ENCODE results near the gene SPATA6. TPM values are rescaled to one million over a fixed set of nuclear protein-coding genes. Genes with fewer than 3 reads are reported as not detected.

SPATA6 gene
- total RNA-seq, 4 donors from 2014 or later = 0.85 to 7.0 (median 3.2) TPM

DNA sequence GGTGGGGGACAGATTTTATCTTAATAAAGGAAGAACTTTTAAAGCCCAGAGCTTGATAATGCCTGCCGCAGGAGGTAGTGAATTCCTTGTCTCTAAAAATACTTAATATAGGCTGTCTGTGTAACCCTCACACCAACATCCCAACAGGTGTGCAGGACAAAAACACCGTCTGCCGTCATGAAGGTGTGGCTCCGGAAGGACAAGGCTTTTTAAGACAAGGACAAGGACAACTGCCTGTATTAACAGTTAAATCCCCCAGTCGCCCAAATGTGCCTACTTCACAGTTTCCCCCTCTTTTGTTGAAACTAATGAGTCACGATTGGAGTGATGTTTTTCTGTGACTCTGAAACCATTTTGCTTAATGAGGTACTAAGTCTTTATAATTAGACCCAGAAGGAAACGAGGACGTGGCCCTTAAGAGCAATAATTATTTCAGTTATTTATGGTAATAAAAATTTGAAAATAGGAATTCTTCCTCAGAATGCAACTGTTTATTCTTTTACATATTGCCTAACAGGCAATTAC is 27.3 kb upstream of the SPATA6 start:
- Histone ChIP-seq H3K27me3 (no peaks in the 10 kb centered on the region), H3K9me3 (no peaks in the 10 kb centered on the region), H3K4me3 (no peak overlapping the region), H3K27ac (no peak overlapping the region), H3K4me1 (no peaks in the 10 kb centered on the region), H3K36me3 (no peaks in the 10 kb centered on the region)
- TF ChIP-seq POLR2A (IDR thresholded peaks at IDR 0.05) = no peak
- TF ChIP-seq, protein P1, sequence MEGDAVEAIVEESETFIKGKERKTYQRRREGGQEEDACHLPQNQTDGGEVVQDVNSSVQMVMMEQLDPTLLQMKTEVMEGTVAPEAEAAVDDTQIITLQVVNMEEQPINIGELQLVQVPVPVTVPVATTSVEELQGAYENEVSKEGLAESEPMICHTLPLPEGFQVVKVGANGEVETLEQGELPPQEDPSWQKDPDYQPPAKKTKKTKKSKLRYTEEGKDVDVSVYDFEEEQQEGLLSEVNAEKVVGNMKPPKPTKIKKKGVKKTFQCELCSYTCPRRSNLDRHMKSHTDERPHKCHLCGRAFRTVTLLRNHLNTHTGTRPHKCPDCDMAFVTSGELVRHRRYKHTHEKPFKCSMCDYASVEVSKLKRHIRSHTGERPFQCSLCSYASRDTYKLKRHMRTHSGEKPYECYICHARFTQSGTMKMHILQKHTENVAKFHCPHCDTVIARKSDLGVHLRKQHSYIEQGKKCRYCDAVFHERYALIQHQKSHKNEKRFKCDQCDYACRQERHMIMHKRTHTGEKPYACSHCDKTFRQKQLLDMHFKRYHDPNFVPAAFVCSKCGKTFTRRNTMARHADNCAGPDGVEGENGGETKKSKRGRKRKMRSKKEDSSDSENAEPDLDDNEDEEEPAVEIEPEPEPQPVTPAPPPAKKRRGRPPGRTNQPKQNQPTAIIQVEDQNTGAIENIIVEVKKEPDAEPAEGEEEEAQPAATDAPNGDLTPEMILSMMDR (IDR thresholded peaks at IDR 0.05 in 4 of 5, conservative IDR thresholded peaks at IDR 0.05 in 1 of 5) = no peak
- DNase-seq (no peak), ATAC-seq (no peak)
- in situ Hi-C loops (cut with MboI; ENCODE audit: low sequenced_read_pairs in 4 of 4) (loop anchor here in 3 of 4 donors (10.0 to 25.0 kb wide), 2 partner anchors 387 to 394 kb away; no protein-coding TSS in a partner anchor), intact Hi-C loops (cut with DNase I; ENCODE audit: low total_unique reads) (no loop called here)

DNA sequence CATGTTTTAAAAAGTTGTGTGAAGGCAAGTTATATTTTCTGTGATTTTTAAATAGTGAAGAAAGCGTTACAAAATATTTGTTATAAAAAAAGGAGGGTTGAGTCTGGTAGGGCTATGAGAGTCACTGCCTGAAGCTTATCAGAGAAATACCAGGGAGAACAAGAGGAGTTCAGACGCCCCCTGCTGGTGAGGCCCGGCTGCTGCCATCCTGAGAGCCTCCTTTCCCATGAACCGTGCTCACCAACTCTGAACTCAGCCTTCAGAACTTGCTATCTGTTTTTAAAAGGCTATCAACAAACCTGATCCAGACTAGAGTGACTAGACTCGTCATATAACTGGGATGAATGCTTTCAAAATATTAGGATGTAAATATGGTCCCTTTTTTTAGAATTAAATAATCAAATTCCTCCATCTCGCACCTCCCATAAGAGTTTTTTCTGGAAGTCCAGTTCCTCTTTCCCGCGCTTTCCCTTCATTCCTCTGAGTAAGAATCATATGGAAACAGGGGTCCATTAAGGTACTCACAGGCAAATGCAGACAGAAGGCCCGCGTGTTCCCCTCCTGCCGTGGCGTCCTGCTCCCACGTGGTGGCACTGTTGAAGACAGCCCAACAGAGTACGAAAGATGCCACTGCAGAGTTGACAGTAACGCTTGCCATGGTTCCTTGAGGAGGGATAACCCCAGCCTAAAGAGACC is 26.2 kb upstream of the SPATA6 start:
- Histone ChIP-seq H3K27ac (no peak overlapping the region), H3K36me3 (no peaks in the 10 kb centered on the region), H3K4me1 (no peaks in the 10 kb centered on the region), H3K4me3 (no peak overlapping the region), H3K9me3 (no peaks in the 10 kb centered on the region), H3K27me3 (no peaks in the 10 kb centered on the region)
- intact Hi-C loops (cut with DNase I; ENCODE audit: low total_unique reads) = no loop called here
- in situ Hi-C loops (cut with MboI; ENCODE audit: low sequenced_read_pairs in 4 of 4) = loop anchor here in 3 of 4 donors (10.0 to 25.0 kb wide), 2 partner anchors 386 to 393 kb away; no protein-coding TSS in a partner anchor
- ATAC-seq (peak; percentile 73 to 91), DNase-seq (peak; percentile 53 to 59)
- TF ChIP-seq POLR2A (IDR thresholded peaks at IDR 0.05) = no peak
- TF ChIP-seq, protein P1 (IDR thresholded peaks at IDR 0.05 in 4 of 5, conservative IDR thresholded peaks at IDR 0.05 in 1 of 5) = peak; percentile 57 to 91 (median 77)

DNA sequence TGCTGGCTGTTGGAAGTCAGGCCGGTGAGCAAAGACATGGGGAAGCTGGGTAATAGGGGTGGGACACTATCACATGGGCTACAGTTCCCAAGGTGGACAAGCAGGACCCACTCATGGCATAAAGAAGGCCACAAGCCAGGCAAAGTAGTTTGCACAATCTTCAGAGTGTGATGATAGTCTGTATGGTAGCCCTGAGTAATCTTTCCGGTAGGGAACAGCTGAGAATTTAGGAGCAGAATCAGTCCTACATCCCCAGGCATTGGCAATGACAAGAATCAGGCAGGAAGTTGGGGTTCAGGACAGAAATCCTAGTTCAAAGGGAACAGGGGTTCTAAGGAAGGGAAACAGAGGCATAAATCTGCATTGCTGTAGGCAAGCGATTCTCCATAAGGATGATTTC is 23.9 kb upstream of the SPATA6 start:
- Histone ChIP-seq H3K9me3 (no peaks in the 10 kb centered on the region), H3K27me3 (no peaks in the 10 kb centered on the region), H3K27ac (no peak overlapping the region), H3K4me1 (no peaks in the 10 kb centered on the region), H3K4me3 (no peak overlapping the region), H3K36me3 (no peaks in the 10 kb centered on the region)
- ATAC-seq (no peak), DNase-seq (no peak)
- TF ChIP-seq POLR2A (IDR thresholded peaks at IDR 0.05) = no peak
- TF ChIP-seq, protein P1 (IDR thresholded peaks at IDR 0.05 in 4 of 5, conservative IDR thresholded peaks at IDR 0.05 in 1 of 5) = no peak
- in situ Hi-C loops (cut with MboI; ENCODE audit: low sequenced_read_pairs in 4 of 4) = loop anchor here in 3 of 4 donors (10.0 to 25.0 kb wide), 2 partner anchors 384 to 391 kb away; no protein-coding TSS in a partner anchor
- intact Hi-C loops (cut with DNase I; ENCODE audit: low total_unique reads) = no loop called here

DNA sequence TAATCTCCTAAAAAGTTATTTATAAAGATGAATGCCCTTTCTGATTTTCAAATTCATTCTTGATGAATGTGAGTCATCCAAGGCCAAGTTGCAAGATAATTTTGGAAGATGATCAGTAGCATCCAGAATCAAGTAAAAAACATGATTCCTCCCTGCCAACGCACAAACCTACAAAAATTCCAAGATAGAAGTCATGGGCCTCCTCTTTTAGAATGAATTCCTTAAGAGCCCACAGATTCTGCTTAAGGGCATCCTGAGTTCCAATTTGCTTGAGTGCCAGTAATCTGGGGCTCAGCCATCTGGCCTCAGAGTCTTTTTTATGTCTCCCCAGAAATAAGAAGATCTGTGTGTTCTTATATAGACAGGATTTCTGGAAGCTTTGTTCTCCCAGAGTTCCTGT is 23.2 kb upstream of the SPATA6 start:
- Histone ChIP-seq H3K4me1 (no peaks in the 10 kb centered on the region), H3K27ac (no peak overlapping the region), H3K36me3 (no peaks in the 10 kb centered on the region), H3K4me3 (no peak overlapping the region), H3K9me3 (no peaks in the 10 kb centered on the region), H3K27me3 (no peaks in the 10 kb centered on the region)
- no peak for TF ChIP-seq POLR2A (IDR thresholded peaks at IDR 0.05)
- TF ChIP-seq, protein P1 (IDR thresholded peaks at IDR 0.05 in 4 of 5, conservative IDR thresholded peaks at IDR 0.05 in 1 of 5) = no peak
- intact Hi-C loops (cut with DNase I; ENCODE audit: low total_unique reads) = no loop called here
- no peak for DNase-seq
- ATAC-seq = no peak
- in situ Hi-C loops (cut with MboI; ENCODE audit: low sequenced_read_pairs in 4 of 4) = loop anchor here in 3 of 4 donors (10.0 to 25.0 kb wide), 2 partner anchors 383 to 390 kb away; no protein-coding TSS in a partner anchor
